NT2/D1 (cell line): Measurements from ENCODE around the gene GPR63.

Experiments
- SUZ12 ChIP-seq: IDR thresholded peaks from 2 replicates; pipeline ENCODE4 v1.6.1; 2011; ENCODE audit not compliant: insufficient read length, insufficient read depth; ENCODE audit errors: extremely low read depth
- YY1 ChIP-seq: IDR thresholded peaks from 2 replicates; pipeline ENCODE4 v1.6.1; 2011; ENCODE audit not compliant: insufficient read length, insufficient read depth
- ZNF274 ChIP-seq: IDR thresholded peaks from 2 replicates; pipeline ENCODE4 v1.6.1; 2011; ENCODE audit warnings: mild to moderate bottlenecking, low read depth, low read length

DNA sequence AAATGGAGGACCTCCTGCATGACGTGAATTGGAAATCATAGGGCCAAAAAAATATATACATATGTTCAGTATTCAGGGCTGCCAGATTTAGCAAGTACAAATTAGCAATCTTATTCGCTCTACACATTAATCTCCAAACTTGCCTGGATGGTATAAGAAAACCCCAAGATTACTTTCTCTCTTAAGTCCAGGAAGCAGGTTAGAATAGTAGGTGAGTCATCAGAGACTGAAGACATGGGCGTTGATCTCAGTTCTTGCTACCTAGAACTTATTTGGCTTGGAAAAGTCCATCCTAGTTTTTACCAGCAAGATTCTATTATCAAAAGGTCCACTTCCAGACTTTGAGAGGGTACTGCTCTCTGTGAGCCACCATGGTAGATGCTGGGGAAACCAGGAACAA lies 47.4 kb downstream of the GPR63 start:
- TF ChIP-seq ZNF274 (no peak), YY1 (no peak), SUZ12 (no peak)
